GM23338 (cell line): ENCODE data around the gene C19orf81. TPM values are rescaled to one million over a fixed set of nuclear protein-coding genes. Genes with fewer than 3 reads are reported as not detected.

Source experiments
- ATAC-seq: fragments of 200-7000 bp; cut with Tn5 transposase; 3 replicates; pipeline ENCODE4 v1.9.1; 2020
- DNase-seq: peaks from one replicate; pipeline ENCODE4 v3.0.0-alpha.2; 2015; ENCODE audit warnings: low spot score
- H2AFZ ChIP-seq: fragments of 200-600 bp; sonication (generic); 2 replicates; pipeline ENCODE4 v1.8.0; 2016; ENCODE audit warnings: antibody characterized with exemption, mild to moderate bottlenecking, moderate library complexity
- H3F3A ChIP-seq: fragments of 200-600 bp; sonication (generic); replicated peaks from 2 replicates; pipeline ENCODE4 v1.8.0; 2017; ENCODE audit warnings: antibody characterized with exemption, mixed run types, low read depth
- H3K27ac ChIP-seq: fragments of 200-600 bp; sonication (generic); 2 replicates; pipeline ENCODE4 v1.6.1; 2016; ENCODE audit warnings: low read depth
- H3K27me3 ChIP-seq: fragments of 200-600 bp; sonication (generic); 2 replicates; pipeline ENCODE4 v1.8.0; 2016; ENCODE audit warnings: mild to moderate bottlenecking, mixed run types, moderate library complexity; ENCODE audit not compliant: insufficient read depth
- H3K36me3 ChIP-seq: fragments of 200-600 bp; sonication (generic); 2 replicates; pipeline ENCODE4 v1.8.0; 2016; ENCODE audit warnings: mild to moderate bottlenecking; ENCODE audit not compliant: insufficient read depth
- H3K4me1 ChIP-seq: fragments of 200-600 bp; sonication (generic); 2 replicates; pipeline ENCODE4 v1.8.0; 2016; ENCODE audit warnings: mild to moderate bottlenecking, moderate library complexity; ENCODE audit not compliant: insufficient read depth
- H3K4me2 ChIP-seq: fragments of 200-600 bp; sonication (generic); 2 replicates; pipeline ENCODE4 v1.7.1; 2017; ENCODE audit warnings: mixed run types
- H3K4me3 ChIP-seq: fragments of 200-600 bp; sonication (generic); 2 replicates; pipeline ENCODE4 v1.6.1; 2016; ENCODE audit warnings: mixed run types
- H3K79me2 ChIP-seq: fragments of 200-600 bp; sonication (generic); replicated peaks from 2 replicates; pipeline ENCODE4 v1.8.0; 2017; ENCODE audit warnings: mild to moderate bottlenecking; ENCODE audit not compliant: insufficient read depth
- H3K9me2 ChIP-seq: fragments of 200-600 bp; sonication (generic); 2 replicates; pipeline ENCODE4 v1.8.0; 2017; ENCODE audit not compliant: insufficient read depth
- H4K20me1 ChIP-seq: fragments of 200-600 bp; sonication (generic); replicated peaks from 2 replicates; pipeline ENCODE4 v1.8.0; 2017; ENCODE audit warnings: mild to moderate bottlenecking; ENCODE audit not compliant: insufficient read depth
- H3K27ac Mint-ChIP-seq: 2 replicates; pipeline ENCODE4 v1.8.0; 2020; ENCODE audit warnings: inconsistent platforms, mild to moderate bottlenecking, moderate library complexity, mixed read lengths
- H3K27me3 Mint-ChIP-seq: 3 replicates; pipeline ENCODE4 v1.8.0; 2022; ENCODE audit warnings: low read depth, mild to moderate bottlenecking, moderate library complexity, mixed read lengths, inconsistent platforms; ENCODE audit not compliant: insufficient read depth, poor library complexity
- H3K36me3 Mint-ChIP-seq: 3 replicates; pipeline ENCODE4 v1.8.0; 2021; ENCODE audit warnings: low read depth, mild to moderate bottlenecking, inconsistent platforms, moderate library complexity, mixed read lengths
- H3K4me1 Mint-ChIP-seq: 3 replicates; pipeline ENCODE4 v1.8.0; 2020; ENCODE audit warnings: mild to moderate bottlenecking, inconsistent platforms, mixed read lengths
- H3K4me3 Mint-ChIP-seq: 3 replicates; pipeline ENCODE4 v1.8.0; 2021; ENCODE audit warnings: moderate library complexity, mild to moderate bottlenecking, inconsistent platforms, mixed read lengths
- H3K9me3 Mint-ChIP-seq: 3 replicates; pipeline ENCODE4 v1.8.0; 2020; ENCODE audit warnings: moderate library complexity, mild to moderate bottlenecking, inconsistent platforms, mixed read lengths
- CREB1 ChIP-seq: fragments of 250-450 bp; sonication (Bioruptor Pico); IDR thresholded peaks from 2 replicates; pipeline ENCODE4 v1.5.0; 2020; ENCODE audit warnings: low read depth, mild to moderate bottlenecking, moderate library complexity
- CTCF ChIP-seq, 2 experiments: fragments of 200-600 bp in 1 of 2; sonication (generic) in 1 of 2; conservative IDR thresholded peaks; 2 replicates each; pipeline versions ENCODE4 v1.5.1 to v1.6.1; 2016 to 2017; ENCODE audit warnings: antibody characterized with exemption in 2 of 2, low read depth in 2 of 2, mild to moderate bottlenecking in 2 of 2, moderate library complexity in 1 of 2
- EZH2 ChIP-seq: fragments of 200-600 bp; sonication (generic); IDR thresholded peaks from one replicate; pipeline ENCODE4 v1.8.0; 2017; ENCODE audit warnings: antibody characterized with exemption, mild to moderate bottlenecking, low read depth; ENCODE audit not compliant: unreplicated experiment
- EZH2phosphoT487 ChIP-seq: fragments of 200-600 bp; sonication (generic); IDR thresholded peaks from one replicate; pipeline ENCODE4 v1.8.1; 2018; ENCODE audit warnings: antibody characterized with exemption; ENCODE audit not compliant: unreplicated experiment
- JUNB ChIP-seq: IDR thresholded peaks from one replicate; pipeline ENCODE4 v1.6.1; 2016; ENCODE audit warnings: antibody characterized with exemption; ENCODE audit not compliant: unreplicated experiment
- POLR2AphosphoS5 ChIP-seq: IDR thresholded peaks from 2 replicates; pipeline ENCODE4 v1.6.1; 2016; ENCODE audit warnings: antibody characterized with exemption, low read depth
- ZNF114 ChIP-seq: fragments of 250-450 bp; sonication (Bioruptor Pico); IDR thresholded peaks from 2 replicates; pipeline ENCODE4 v1.5.0; 2020; ENCODE audit warnings: mild to moderate bottlenecking, moderate library complexity
- ZNF331 ChIP-seq: fragments of 250-450 bp; sonication (Bioruptor Pico); IDR thresholded peaks from 2 replicates; pipeline ENCODE4 v1.5.0; 2020; ENCODE audit warnings: low read depth, mild to moderate bottlenecking, moderate library complexity
- polyA plus RNA-seq: library from polyadenylated mRNA; unstranded; fragments of >200 nt; fragmentation: Nextera tagmentation; extraction: Ambion mirVana; gene quantifications from 2 replicates; pipeline ENCODE4 v1.2.1, GENCODE V29; 2016
- total RNA-seq: library from RNA; depleted of rRNA; stranded (reverse); fragments of >200 nt; shearing (Covaris generic); gene quantifications from 2 replicates; pipeline ENCODE4 v1.2.3, GENCODE V29; 2014
- TF ChIP-seq, protein P1 (sequence below): fragments of 250-450 bp; sonication (Bioruptor Pico); IDR thresholded peaks from 2 replicates; pipeline ENCODE4 v1.5.0; 2020; ENCODE audit warnings: mild to moderate bottlenecking, moderate library complexity

C19orf81 gene
- total and polyA plus RNA-seq, 2 experiments from 2014 or later = 23.2 to 54.3 TPM

DNA sequence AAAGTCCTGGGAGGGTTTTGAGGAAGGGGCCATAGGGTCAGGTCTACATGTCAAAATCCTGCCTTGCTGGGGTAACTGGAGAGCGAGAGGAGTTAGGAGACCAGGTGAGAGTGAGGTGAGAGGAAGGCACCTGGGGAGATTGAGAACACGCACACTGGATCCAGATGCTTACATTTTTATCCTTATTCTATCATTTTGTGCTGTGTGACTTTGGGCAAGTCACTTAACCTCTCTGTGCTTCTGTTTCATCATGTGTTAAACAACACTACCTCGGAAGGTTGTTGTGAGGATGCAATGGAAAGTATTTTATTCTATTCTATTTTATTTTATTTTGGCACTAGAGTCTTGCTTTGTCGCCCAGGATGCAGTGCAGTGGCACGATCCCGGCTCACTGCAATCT is 3.5 kb downstream of the C19orf81 start (continued):
- TF ChIP-seq CTCF (conservative IDR thresholded peaks at IDR 0.05; ENCODE audit: low read depth in 2 of 2) (no peak), POLR2AphosphoS5 (no peak), CREB1 (CRISPR knock-in tag) (no peak)
- TF ChIP-seq, protein P1, sequence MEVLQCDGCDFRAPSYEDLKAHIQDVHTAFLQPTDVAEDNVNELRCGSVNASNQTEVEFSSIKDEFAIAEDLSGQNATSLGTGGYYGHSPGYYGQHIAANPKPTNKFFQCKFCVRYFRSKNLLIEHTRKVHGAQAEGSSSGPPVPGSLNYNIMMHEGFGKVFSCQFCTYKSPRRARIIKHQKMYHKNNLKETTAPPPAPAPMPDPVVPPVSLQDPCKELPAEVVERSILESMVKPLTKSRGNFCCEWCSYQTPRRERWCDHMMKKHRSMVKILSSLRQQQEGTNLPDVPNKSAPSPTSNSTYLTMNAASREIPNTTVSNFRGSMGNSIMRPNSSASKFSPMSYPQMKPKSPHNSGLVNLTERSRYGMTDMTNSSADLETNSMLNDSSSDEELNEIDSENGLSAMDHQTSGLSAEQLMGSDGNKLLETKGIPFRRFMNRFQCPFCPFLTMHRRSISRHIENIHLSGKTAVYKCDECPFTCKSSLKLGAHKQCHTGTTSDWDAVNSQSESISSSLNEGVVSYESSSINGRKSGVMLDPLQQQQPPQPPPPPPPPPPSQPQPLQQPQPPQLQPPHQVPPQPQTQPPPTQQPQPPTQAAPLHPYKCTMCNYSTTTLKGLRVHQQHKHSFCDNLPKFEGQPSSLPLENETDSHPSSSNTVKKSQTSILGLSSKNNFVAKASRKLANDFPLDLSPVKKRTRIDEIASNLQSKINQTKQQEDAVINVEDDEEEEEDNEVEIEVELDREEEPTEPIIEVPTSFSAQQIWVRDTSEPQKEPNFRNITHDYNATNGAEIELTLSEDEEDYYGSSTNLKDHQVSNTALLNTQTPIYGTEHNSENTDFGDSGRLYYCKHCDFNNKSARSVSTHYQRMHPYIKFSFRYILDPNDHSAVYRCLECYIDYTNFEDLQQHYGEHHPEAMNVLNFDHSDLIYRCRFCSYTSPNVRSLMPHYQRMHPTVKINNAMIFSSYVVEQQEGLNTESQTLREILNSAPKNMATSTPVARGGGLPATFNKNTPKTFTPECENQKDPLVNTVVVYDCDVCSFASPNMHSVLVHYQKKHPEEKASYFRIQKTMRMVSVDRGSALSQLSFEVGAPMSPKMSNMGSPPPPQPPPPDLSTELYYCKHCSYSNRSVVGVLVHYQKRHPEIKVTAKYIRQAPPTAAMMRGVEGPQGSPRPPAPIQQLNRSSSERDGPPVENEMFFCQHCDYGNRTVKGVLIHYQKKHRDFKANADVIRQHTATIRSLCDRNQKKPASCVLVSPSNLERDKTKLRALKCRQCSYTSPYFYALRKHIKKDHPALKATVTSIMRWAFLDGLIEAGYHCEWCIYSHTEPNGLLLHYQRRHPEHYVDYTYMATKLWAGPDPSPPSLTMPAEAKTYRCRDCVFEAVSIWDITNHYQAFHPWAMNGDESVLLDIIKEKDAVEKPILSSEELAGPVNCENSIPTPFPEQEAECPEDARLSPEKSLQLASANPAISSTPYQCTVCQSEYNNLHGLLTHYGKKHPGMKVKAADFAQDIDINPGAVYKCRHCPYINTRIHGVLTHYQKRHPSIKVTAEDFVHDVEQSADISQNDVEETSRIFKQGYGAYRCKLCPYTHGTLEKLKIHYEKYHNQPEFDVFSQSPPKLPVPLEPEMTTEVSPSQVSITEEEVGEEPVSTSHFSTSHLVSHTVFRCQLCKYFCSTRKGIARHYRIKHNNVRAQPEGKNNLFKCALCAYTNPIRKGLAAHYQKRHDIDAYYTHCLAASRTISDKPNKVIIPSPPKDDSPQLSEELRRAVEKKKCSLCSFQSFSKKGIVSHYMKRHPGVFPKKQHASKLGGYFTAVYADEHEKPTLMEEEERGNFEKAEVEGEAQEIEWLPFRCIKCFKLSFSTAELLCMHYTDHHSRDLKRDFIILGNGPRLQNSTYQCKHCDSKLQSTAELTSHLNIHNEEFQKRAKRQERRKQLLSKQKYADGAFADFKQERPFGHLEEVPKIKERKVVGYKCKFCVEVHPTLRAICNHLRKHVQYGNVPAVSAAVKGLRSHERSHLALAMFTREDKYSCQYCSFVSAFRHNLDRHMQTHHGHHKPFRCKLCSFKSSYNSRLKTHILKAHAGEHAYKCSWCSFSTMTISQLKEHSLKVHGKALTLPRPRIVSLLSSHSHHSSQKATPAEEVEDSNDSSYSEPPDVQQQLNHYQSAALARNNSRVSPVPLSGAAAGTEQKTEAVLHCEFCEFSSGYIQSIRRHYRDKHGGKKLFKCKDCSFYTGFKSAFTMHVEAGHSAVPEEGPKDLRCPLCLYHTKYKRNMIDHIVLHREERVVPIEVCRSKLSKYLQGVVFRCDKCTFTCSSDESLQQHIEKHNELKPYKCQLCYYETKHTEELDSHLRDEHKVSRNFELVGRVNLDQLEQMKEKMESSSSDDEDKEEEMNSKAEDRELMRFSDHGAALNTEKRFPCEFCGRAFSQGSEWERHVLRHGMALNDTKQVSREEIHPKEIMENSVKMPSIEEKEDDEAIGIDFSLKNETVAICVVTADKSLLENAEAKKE (CRISPR knock-in tag) = no peak

- Mint-ChIP-seq H3K4me1 (no peaks in the 10 kb centered on the region; the same call in 2 of the 3 replicates), H3K27ac (no peak overlapping the region), H3K4me3 (no peak overlapping the region), H3K36me3 (peaks cover 54% of the 10 kb centered on the region), H3K9me3 (peaks cover 75% of the 10 kb centered on the region), H3K27me3 (peaks cover 13% of the 10 kb centered on the region)
- DNase-seq (no peak), ATAC-seq (no peak)
- Histone ChIP-seq H3K36me3 (no peaks in the 10 kb centered on the region), H3K4me2 (no peak overlapping the region), H2AFZ (no peak overlapping the region), H3K9me2 (no peaks in the 10 kb centered on the region), H4K20me1 (no peaks in the 10 kb centered on the region), H3K27me3 (no peaks in the 10 kb centered on the region), H3K27ac (no peak overlapping the region), H3K4me3 (no peak overlapping the region), H3K4me1 (peaks cover 19% of the 10 kb centered on the region), H3K79me2 (no peaks in the 10 kb centered on the region), H3F3A (0 out of 2 replicates have a peak, but pooled peaks cover 2% of the 10 kb centered on the region)
- TF ChIP-seq JUNB (no peak), ZNF331 (CRISPR knock-in tag) (no peak), ZNF114 (CRISPR knock-in tag) (no peak), EZH2 (no peak), EZH2phosphoT487 (no peak)
- TF ChIP-seq, protein P1 (CRISPR knock-in tag) = no peak
Measured at GRCh38 chr19:50654882-50655281, 5.6 kb downstream of the C19orf81 start.
